ENCODE measurements around the gene PFKL. TPM values are rescaled to one million over a fixed set of nuclear protein-coding genes. Genes with fewer than 3 reads are reported as not detected.

PFKL gene
- total RNA-seq, 1 experiment from 2014 or later = 150 TPM

DNA sequence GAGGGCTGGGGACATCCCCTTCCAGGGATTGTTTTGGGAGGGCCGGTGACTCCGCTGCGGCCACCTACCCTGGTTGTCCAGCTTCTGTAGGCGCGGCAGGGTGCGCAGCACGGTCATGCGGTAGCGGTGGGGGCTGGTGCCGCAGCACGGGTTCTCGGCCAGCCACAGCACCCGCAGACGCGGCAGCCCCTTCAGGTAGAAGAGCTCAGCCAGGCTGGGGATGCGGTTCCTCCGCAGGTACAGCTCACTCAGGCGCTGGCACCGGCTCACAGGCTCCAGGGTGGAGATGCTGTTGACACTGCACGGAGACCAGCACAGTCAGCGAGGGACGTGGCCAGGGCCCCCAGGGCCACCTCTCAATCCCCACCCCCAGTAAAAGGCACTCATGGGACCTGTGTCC, 33.1 kb downstream of the PFKL start:
- POLR2A ChIA-PET = no interaction called here
- BruUV-seq (replicated peaks) = no TSS peak
- RAD21 ChIA-PET (ENCODE audit: low non-redundant PET in 1 of 2, low total read pairs in 2 of 2, uncharacterized antibody in 2 of 2, unreplicated experiment in 2 of 2) = interaction anchor here in 1 of 2 experiments (0.6 kb wide), 1 partner anchor 8 kb away, joined by 3 read pairs; no protein-coding TSS in a partner anchor

DNA sequence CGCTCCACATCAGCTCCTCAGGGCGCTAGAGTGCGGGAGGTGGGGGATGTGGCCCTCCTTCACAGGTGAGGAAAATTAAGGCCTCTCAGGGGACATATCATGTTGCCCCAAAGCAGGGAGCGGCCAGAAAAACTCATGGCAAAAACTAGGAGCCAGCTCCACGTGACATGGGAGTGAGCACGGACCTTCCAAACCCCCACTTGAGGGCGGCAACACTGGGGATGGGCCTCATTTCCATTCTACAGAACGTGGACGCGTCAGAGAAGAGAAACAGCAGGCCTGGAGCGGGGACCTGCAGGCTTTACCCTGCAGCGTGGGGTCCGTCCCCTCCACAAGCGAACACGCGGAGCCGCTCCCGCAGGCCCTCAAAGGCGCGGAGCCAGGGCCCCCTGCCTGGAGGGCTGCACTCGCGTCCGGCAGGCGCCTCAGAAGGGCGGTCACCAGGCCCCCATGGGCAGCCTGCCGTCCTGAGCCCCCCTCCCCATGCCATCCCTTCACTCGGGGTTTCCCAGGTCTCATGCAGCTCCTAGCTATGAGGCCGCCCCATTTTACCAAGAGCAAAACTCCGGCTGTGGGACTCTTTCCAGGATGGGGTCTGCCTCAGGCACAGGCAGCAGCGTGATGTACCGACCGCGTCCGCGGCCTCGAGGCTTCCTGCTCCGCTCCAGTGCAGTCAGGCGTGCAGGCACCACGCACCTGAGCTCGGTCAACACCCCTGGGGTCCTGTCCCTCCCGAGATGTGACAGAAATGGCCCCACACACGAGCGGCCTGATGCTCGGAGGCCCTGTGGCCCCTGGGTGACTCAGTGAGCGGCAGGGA, 33.9 kb downstream of the PFKL start:
- ChIA-PET POLR2A (interaction anchor here (0.6 kb wide), 1 partner anchor 464 kb away, joined by 3 read pairs; no protein-coding TSS in a partner anchor), CTCF (no interaction called here)
- no peak for ATAC-seq

More for the DNA sequence above, 33.1 kb downstream of the PFKL start:
- Histone ChIP-seq H3K9me2 (ENCODE audit: insufficient read depth) (no peaks in the 10 kb centered on the region), H3K4me1 (ENCODE audit: control insufficient read depth in 1 of 2, insufficient read depth in 2 of 2, low read length in 2 of 2) (peaks cover 1% of the 10 kb centered on the region in 2 experiments; a peak in 3 of 4 replicates), H3K9me3 (ENCODE audit: control insufficient read depth in 1 of 2, insufficient read depth in 1 of 2, low read depth in 1 of 2, low read length in 2 of 2) (no peaks in the 10 kb centered on the region), H3K36me3 (ENCODE audit: control insufficient read depth in 1 of 2, insufficient read depth in 2 of 2, low read length in 2 of 2) (no peaks in the 10 kb centered on the region), H3K27ac (ENCODE audit: low read depth, low read length) (no peak overlapping the region), H3K4me2 (ENCODE audit: low read length) (no peak overlapping the region), H3K9ac (ENCODE audit: low read length) (no peak overlapping the region), H3K79me2 (ENCODE audit: insufficient read depth, low read length) (no peaks in the 10 kb centered on the region), H3K27me3 (ENCODE audit: insufficient read depth, low read length) (no peaks in the 10 kb centered on the region), H4K20me1 (ENCODE audit: insufficient read depth) (no peaks in the 10 kb centered on the region), H3K4me3 (replicated peaks in 1 of 2; ENCODE audit: low read depth in 1 of 2, low read length in 2 of 2) (no peak overlapping the region), H2AFZ (ENCODE audit: low read depth, low read length, poor library complexity, severe bottlenecking) (no peak overlapping the region)
- DNase-seq (ENCODE audit: low read depth, low spot score) (no peak), ATAC-seq (no peak)
- intact Hi-C loops (cut with micrococcal nuclease) = no loop called here
- TF ChIP-seq JUND (IDR thresholded peaks at IDR 0.05) (no peak), TCF7L2 (IDR thresholded peaks at IDR 0.05; ENCODE audit: borderline replicate concordance, extremely low read depth, insufficient read depth, insufficient read length) (no peak), SRF (IDR thresholded peaks at IDR 0.05; ENCODE audit: low read depth) (no peak), ZNF274 (IDR thresholded peaks at IDR 0.05; ENCODE audit: low read depth, low read length) (no peak), SIN3A (IDR thresholded peaks at IDR 0.05; ENCODE audit: low read depth) (no peak), FOSL1 (IDR thresholded peaks at IDR 0.05; ENCODE audit: low read depth) (no peak), RAD21 (IDR thresholded peaks at IDR 0.05; ENCODE audit: low read depth) (no peak)
- TF ChIP-seq, protein P1, sequence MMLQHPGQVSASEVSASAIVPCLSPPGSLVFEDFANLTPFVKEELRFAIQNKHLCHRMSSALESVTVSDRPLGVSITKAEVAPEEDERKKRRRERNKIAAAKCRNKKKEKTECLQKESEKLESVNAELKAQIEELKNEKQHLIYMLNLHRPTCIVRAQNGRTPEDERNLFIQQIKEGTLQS (IDR thresholded peaks at IDR 0.05) = no peak
- CTCF ChIA-PET = no interaction called here

More for the DNA sequence above, 33.9 kb downstream of the PFKL start:
- Histone ChIP-seq H3K36me3 (ENCODE audit: control insufficient read depth in 1 of 2, insufficient read depth in 2 of 2, low read length in 2 of 2) (no peaks in the 10 kb centered on the region), H3K79me2 (ENCODE audit: insufficient read depth, low read length) (no peaks in the 10 kb centered on the region), H4K20me1 (ENCODE audit: insufficient read depth) (no peaks in the 10 kb centered on the region), H2AFZ (ENCODE audit: low read depth, low read length, poor library complexity, severe bottlenecking) (no peak overlapping the region), H3K27me3 (ENCODE audit: insufficient read depth, low read length) (no peaks in the 10 kb centered on the region), H3K9me3 (ENCODE audit: control insufficient read depth in 1 of 2, insufficient read depth in 1 of 2, low read depth in 1 of 2, low read length in 2 of 2) (no peaks in the 10 kb centered on the region), H3K9me2 (ENCODE audit: insufficient read depth) (no peaks in the 10 kb centered on the region), H3K4me2 (ENCODE audit: low read length) (no peak overlapping the region), H3K9ac (ENCODE audit: low read length) (no peak overlapping the region), H3K27ac (ENCODE audit: low read depth, low read length) (no peak overlapping the region), H3K4me3 (replicated peaks in 1 of 2; ENCODE audit: low read depth in 1 of 2, low read length in 2 of 2) (no peak overlapping the region), H3K4me1 (ENCODE audit: control insufficient read depth in 1 of 2, insufficient read depth in 2 of 2, low read length in 2 of 2) (peaks cover 6% of the 10 kb centered on the region in 2 experiments; a peak in 3 of 4 replicates)
- BruUV-seq (replicated peaks) = no TSS peak
- TF ChIP-seq EZH2 (IDR thresholded peaks at IDR 0.05) = no peak
- no peak for TF ChIP-seq ELF1 (IDR thresholded peaks at IDR 0.05; ENCODE audit: borderline replicate concordance, low read depth)
- no peak for TF ChIP-seq YY1 (IDR thresholded peaks at IDR 0.05; ENCODE audit: extremely low read depth, insufficient replicate concordance, low read depth, low read length)
- intact Hi-C loops (cut with micrococcal nuclease) = no loop called here
- no peak for DNase-seq (ENCODE audit: low read depth, low spot score)
- RAD21 ChIA-PET (ENCODE audit: low non-redundant PET in 1 of 2, low total read pairs in 2 of 2, uncharacterized antibody in 2 of 2, unreplicated experiment in 2 of 2) = no interaction called here

Measured in HCT116 (cell line).